Measurements from ENCODE around the gene RAE1. TPM values are rescaled to one million over a fixed set of nuclear protein-coding genes. Genes with fewer than 3 reads are reported as not detected.
A peak's percentile ranks its signal among the peaks of the same experiment; 100 is the strongest.
"Not testable (repeated sequence)": the region's sequence is repeated elsewhere in the genome, so short reads cannot be mapped to it uniquely, and the experiment has no call there.

RAE1 gene
- total RNA-seq, 3 donors from 2014 or later (not counting 1 experiment from before 2014, with no cell fraction given) = 50.3 to 66.8 (median 52.5) TPM

GRCh38 chr20:57348922-57349574 is 2.0 kb upstream of the RAE1 start:
- H3K27ac ChIP-seq (ENCODE audit: low read length); DNase-seq; H3K27me3 Mint-ChIP-seq (ENCODE audit: low read depth in 2 of 2); H3K4me3 ChIP-seq (ENCODE audit: low read length); H3K36me3 Mint-ChIP-seq; H3K9me3 Mint-ChIP-seq; ATAC-seq; H3K4me1 ChIP-seq (ENCODE audit: control insufficient read depth, insufficient read depth, low read length); H3K9me3 ChIP-seq (ENCODE audit: control insufficient read depth, insufficient read depth, low read length); H3K36me3 ChIP-seq (ENCODE audit: control insufficient read depth, insufficient read depth, low read length); H3K27me3 ChIP-seq (ENCODE audit: control insufficient read depth, insufficient read depth, low read length); intact Hi-C loops (cut with micrococcal nuclease): not testable (repeated sequence)
- H3K27ac Mint-ChIP-seq = peak overlapping the region in 1 of 2 donors; percentile 83
- peaks cover 24 to 25% of the 10 kb centered on the region in 2 donors for H3K4me1 Mint-ChIP-seq
- H3K4me3 Mint-ChIP-seq = peak overlapping the region; percentile 35
- WGBS (ENCODE audit: insufficient coverage) = 83% methylated on average over 19 of the region's 21 CpGs

- peak overlapping the region; percentile 69 to 83 for H3K27ac Mint-ChIP-seq
- intact Hi-C loops (cut with micrococcal nuclease) = no loop called here
- peaks cover under 1% of the 10 kb centered on the region for H3K36me3 Mint-ChIP-seq
- H3K27me3 Mint-ChIP-seq (ENCODE audit: low read depth in 2 of 2) = no peaks in the 10 kb centered on the region
- ATAC-seq (no peak), DNase-seq (peak in 1 of 2 donors; percentile 26)
- Histone ChIP-seq H3K27ac (ENCODE audit: low read length) (no peak overlapping the region), H3K4me3 (ENCODE audit: low read length) (no peak overlapping the region), H3K4me1 (ENCODE audit: control insufficient read depth, insufficient read depth, low read length) (peaks cover 10% of the 10 kb centered on the region), H3K27me3 (ENCODE audit: control insufficient read depth, insufficient read depth, low read length) (no peaks in the 10 kb centered on the region), H3K36me3 (ENCODE audit: control insufficient read depth, insufficient read depth, low read length) (peaks cover 17% of the 10 kb centered on the region), H3K9me3 (ENCODE audit: control insufficient read depth, insufficient read depth, low read length) (no peaks in the 10 kb centered on the region)
- no peaks in the 10 kb centered on the region for H3K9me3 Mint-ChIP-seq
- peak overlapping the region; percentile 61 for H3K4me3 Mint-ChIP-seq
- H3K4me1 Mint-ChIP-seq = peaks cover 25% of the 10 kb centered on the region in 2 donors
- TF ChIP-seq, protein P1, sequence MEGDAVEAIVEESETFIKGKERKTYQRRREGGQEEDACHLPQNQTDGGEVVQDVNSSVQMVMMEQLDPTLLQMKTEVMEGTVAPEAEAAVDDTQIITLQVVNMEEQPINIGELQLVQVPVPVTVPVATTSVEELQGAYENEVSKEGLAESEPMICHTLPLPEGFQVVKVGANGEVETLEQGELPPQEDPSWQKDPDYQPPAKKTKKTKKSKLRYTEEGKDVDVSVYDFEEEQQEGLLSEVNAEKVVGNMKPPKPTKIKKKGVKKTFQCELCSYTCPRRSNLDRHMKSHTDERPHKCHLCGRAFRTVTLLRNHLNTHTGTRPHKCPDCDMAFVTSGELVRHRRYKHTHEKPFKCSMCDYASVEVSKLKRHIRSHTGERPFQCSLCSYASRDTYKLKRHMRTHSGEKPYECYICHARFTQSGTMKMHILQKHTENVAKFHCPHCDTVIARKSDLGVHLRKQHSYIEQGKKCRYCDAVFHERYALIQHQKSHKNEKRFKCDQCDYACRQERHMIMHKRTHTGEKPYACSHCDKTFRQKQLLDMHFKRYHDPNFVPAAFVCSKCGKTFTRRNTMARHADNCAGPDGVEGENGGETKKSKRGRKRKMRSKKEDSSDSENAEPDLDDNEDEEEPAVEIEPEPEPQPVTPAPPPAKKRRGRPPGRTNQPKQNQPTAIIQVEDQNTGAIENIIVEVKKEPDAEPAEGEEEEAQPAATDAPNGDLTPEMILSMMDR (IDR thresholded peaks at IDR 0.05) = no peak
- WGBS (ENCODE audit: insufficient coverage) = 91% methylated on average over 10 of the region's 16 CpGs
These were observed 859 bp upstream of the RAE1 start for GRCh38 chr20:57350081-57350710.

DNA sequence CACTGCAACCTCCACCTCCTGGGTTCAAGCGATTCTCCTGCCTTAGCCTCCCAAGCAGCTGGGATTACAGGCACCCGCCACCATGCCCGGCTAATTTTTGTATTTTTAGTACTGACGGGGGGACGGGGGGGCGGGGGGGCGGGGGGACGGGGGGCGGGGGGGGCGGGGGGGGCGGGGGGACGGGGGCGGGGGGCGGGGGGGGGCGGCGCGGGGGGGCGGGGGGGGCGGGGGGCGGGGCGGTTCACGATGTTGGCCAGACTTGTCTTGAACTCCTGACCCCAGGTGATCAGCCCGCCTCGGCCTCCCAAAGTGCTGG is 371 bp upstream of the RAE1 start:
- ATAC-seq = peak in 1 of 3 donors; percentile 61
- H3K4me1 ChIP-seq (ENCODE audit: control insufficient read depth, insufficient read depth, low read length); H3K36me3 Mint-ChIP-seq; H3K27me3 ChIP-seq (ENCODE audit: control insufficient read depth, insufficient read depth, low read length); H3K9me3 Mint-ChIP-seq; H3K9me3 ChIP-seq (ENCODE audit: control insufficient read depth, insufficient read depth, low read length); H3K27me3 Mint-ChIP-seq (ENCODE audit: low read depth in 2 of 2); DNase-seq; intact Hi-C loops (cut with micrococcal nuclease): not testable (repeated sequence)
- Mint-ChIP-seq H3K4me1 (peaks cover 25% of the 10 kb centered on the region in 2 donors), H3K27ac (peak overlapping the region; percentile 77 to 83), H3K4me3 (peak overlapping the region; percentile 86)
- 0% methylated on average over 5 of the region's 24 CpGs for WGBS (ENCODE audit: insufficient coverage)
- peak overlapping the region; percentile 58 for H3K4me3 ChIP-seq (ENCODE audit: low read length)
- peaks cover 22% of the 10 kb centered on the region for H3K36me3 ChIP-seq (ENCODE audit: control insufficient read depth, insufficient read depth, low read length)
- H3K27ac ChIP-seq (ENCODE audit: low read length) = peak overlapping the region; percentile 78

GRCh38 chr20:57352305-57352704 is 1.2 kb downstream of the RAE1 start:
- TF ChIP-seq, protein P1 (IDR thresholded peaks at IDR 0.05) = no peak
- H3K27ac ChIP-seq (ENCODE audit: low read length) = no peak overlapping the region
- H3K9me3 ChIP-seq (ENCODE audit: control insufficient read depth, insufficient read depth, low read length) = no peaks in the 10 kb centered on the region
- WGBS (ENCODE audit: insufficient coverage) = 89% methylated on average over 4 of the region's 6 CpGs
- H3K4me1 ChIP-seq (ENCODE audit: control insufficient read depth, insufficient read depth, low read length) = peaks cover 10% of the 10 kb centered on the region
- peak overlapping the region; percentile 77 to 83 for H3K27ac Mint-ChIP-seq
- no peaks in the 10 kb centered on the region for H3K27me3 Mint-ChIP-seq (ENCODE audit: low read depth in 2 of 2)
- H3K36me3 ChIP-seq (ENCODE audit: control insufficient read depth, insufficient read depth, low read length) = peaks cover 35% of the 10 kb centered on the region
- ATAC-seq (no peak), DNase-seq (no peak)
- no peaks in the 10 kb centered on the region for H3K27me3 ChIP-seq (ENCODE audit: control insufficient read depth, insufficient read depth, low read length)
- peaks cover 14% of the 10 kb centered on the region for H3K36me3 Mint-ChIP-seq
- H3K9me3 Mint-ChIP-seq = no peaks in the 10 kb centered on the region
- no peak overlapping the region for H3K4me3 ChIP-seq (ENCODE audit: low read length)
- intact Hi-C loops (cut with micrococcal nuclease) = no loop called here
- H3K4me1 Mint-ChIP-seq = peaks cover 25% of the 10 kb centered on the region in 2 donors
- H3K4me3 Mint-ChIP-seq = peak overlapping the region; percentile 86
